DMS153 treated with DMSO at 0.1 percent for 48 hours (cell line): ENCODE measurements around the gene TMEM201.

Experiments
- DNase-seq: peaks from one replicate; lab custom pipeline; 2025; ENCODE audit not compliant: unreplicated experiment; lab: John Stamatoyannopoulos, UW

TMEM201 gene

GRCh38 chr1:9599741-9600140 is 11.0 kb downstream of the TMEM201 start:
- DNase-seq, result no peak

GRCh38 chr1:9600861-9601834 is 12.4 kb downstream of the TMEM201 start:
- no peak for DNase-seq

DNA sequence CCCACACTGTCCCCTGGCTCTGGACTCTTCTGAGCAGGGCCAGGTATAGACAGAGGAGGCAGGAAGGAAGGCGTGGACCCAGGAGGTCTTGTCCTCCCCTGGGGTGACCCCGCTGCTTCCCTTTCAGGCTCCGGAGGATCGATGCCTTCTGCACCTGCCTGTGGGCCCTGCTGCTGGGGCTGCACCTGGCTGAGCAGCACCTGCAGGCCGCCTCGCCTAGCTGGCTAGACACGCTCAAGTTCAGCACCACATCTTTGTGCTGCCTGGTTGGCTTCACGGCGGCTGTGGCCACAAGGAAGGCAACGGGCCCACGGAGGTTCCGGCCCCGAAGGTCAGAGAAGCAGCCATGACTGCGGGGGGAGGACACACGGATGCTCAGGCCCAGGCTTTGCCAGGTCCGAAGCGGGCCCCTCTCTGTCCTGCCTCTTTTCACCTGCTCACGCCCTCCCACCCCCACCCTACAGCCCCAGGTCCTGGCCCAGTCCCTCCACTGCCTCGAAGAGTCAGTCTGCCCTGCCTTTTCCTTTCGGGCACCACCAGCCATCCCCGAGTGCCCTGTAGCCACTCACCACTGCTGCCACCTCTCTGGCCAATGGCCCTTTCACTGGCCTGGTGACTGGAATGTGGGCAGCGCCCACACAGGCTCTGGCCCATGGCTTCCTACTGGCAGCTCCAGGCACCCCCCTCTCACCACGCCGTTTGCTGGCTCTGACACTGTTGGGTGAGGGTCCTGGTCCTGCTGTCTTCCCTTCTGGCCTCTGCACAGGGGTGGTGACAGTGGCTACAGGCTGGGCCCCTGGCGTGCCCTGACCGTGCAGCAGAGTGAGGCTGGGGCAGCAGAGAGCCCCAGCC is 13.5 kb downstream of the TMEM201 start:
- no peak for DNase-seq

- no peak for DNase-seq
Observed at GRCh38 chr1:9602794-9603167, 14.1 kb downstream of the TMEM201 start.

DNA sequence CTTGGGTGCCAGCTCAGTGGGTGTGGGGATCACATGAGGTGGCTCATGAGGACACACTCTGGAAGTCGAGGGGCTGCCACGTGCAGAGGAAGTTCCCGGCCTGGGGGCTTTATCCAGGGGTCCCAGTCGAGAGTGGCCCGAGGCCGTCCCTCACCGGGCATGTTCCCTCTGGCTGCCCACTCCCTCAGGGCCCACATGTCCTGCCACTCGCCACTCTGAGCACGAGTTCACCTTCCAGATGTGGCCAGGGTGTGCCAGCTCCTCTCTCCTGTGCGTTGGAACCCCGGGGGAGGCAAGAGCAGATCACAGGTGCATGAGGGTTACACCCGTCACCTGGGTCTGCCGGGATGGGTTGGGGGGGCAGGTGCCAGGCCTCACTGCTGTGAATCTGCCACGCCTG is 14.6 kb downstream of the TMEM201 start:
- DNase-seq, result no peak

- no peak for DNase-seq
Observed at GRCh38 chr1:9603766-9604753, 15.3 kb downstream of the TMEM201 start.

DNA sequence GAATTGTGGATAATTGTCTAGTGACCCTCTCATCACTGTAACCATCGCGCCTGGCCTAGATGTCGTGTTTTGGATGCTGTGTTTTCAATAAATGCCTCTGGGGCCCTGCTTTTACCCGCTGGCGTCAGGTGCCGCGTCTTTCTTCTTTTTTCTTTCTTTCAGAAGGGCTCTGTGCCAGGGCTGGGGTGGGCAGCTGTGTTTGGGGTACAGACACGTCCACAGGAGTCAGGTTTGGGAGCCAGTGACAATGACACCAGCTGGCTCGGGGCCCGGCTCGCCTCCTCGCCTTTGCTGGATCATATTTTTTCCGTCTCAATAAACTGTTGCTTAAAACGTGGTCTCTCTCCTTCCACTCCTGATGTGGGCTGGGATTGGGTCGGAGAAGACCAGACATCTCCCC is 16.1 kb downstream of the TMEM201 start:
- DNase-seq, result no peak

- no peak for DNase-seq
Observed at GRCh38 chr1:9605946-9606455, 17.3 kb downstream of the TMEM201 start.

DNA sequence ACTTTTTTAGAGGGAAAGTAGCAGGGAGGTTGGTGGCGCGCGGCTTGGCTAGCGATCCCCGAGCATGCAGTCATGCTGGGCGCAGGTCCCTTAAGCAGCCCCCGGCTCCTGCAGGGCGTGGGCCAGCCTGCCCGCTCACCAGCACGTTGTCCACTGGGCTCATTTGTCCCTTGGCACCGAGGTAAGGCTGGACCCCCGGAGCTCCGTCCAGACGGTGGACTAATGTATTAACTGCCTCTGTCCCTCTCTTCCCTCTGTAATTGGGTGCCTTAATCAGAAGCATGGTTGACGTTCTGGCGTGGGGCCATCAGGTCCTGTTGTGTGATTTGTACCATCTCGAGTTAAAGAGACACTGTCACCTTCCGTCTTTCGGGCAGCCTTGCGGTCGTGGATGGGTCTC is 17.7 kb downstream of the TMEM201 start:
- no peak for DNase-seq

DNA sequence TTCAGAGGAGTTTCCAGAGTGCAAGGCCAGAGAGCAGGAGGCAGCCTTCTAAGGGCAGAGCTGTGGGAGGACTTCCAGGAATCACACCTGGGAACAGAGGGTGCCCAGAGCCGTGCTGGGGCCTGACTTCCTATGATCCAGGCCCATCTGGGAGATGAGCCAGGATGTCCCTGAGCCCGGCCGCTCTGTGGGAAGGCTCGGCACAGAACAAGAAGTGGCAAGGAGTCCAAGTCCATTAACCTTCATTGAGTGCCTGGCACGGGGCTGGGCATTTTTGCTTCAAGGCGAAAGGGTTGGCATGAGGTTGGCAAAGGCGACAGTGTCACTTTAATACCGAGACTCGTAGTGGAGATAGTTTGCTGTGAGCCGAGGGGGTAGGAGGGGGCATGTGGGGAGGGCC is 18.2 kb downstream of the TMEM201 start:
- DNase-seq, result no peak

DNA sequence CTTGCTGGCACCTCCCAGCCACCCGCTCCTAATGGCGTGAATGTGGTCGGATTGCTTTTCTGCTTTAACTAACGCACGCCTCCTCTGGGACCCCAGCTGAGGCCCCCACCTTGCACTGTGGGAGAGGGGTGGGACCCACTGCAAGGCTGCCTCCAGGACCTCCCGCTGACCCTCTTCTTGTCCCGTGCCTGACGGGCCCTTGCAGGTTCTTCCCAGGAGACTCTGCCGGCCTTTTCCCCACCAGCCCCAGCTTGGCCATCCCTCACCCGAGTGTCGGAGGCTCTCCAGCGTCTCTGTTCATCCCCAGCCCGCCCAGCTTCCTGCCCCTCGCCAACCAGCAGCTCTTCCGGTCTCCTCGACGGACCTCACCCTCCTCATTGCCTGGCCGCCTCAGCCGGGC is 18.6 kb downstream of the TMEM201 start:
- DNase-seq, result no peak

DNA sequence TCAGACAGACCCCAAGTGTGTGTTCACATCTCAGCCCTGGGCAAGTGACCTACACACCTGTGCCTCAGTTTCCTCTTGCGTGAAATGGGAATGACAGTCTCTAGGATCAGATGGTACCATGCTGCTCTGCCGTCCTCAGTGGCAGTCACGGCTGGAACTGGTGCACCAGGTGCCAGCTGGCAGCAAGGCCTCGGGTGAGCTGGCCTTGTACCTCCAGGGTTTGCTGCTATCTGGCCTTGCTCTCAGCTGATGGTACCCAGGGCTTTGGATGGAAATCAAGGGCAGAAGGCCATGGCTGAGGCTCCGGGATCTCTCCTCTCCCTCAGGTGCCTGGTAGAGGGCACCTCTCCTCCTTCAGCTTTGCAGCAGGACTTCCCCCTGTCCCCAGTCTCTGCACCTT is 21.3 kb downstream of the TMEM201 start:
- DNase-seq, result no peak

DNA sequence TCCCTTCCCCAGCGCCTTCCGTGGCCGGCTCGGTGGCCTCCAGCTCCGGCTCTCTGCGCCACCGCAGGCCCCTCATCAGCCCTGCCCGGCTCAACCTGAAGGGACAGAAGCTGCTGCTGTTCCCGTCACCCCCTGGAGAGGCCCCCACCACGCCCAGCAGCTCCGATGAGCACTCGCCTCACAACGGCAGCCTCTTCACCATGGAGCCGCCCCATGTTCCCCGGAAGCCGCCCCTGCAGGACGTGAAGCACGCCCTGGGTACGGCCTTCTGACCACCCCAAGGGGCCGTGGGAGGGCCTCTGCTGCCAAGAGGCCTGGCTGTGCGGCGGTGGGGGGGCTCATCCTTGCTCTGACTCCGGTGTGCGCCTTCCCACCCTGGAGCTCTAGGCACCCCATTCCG is 21.8 kb downstream of the TMEM201 start:
- no peak for DNase-seq

DNA sequence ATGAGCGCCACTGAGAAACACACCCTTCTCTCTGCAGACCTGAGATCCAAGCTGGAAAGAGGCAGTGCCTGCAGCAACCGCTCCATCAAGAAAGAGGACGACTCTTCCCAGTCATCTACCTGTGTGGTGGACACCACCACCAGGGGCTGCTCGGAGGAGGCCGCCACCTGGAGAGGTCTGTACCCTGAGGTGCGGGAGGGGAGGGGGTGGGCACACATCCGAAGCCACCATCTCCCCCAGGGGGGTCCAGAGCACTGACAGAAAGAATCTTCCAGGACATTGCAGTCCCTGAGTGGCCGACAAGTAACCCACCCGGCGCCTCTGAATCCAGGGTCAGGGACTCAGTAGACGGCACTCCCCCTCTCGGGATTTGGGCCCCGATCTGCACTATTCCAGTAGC is 23.0 kb downstream of the TMEM201 start:
- DNase-seq, result no peak

GRCh38 chr1:9612162-9612845 is 23.6 kb downstream of the TMEM201 start:
- DNase-seq, result no peak

GRCh38 chr1:9612871-9613624 is 24.3 kb downstream of the TMEM201 start:
- no peak for DNase-seq

DNA sequence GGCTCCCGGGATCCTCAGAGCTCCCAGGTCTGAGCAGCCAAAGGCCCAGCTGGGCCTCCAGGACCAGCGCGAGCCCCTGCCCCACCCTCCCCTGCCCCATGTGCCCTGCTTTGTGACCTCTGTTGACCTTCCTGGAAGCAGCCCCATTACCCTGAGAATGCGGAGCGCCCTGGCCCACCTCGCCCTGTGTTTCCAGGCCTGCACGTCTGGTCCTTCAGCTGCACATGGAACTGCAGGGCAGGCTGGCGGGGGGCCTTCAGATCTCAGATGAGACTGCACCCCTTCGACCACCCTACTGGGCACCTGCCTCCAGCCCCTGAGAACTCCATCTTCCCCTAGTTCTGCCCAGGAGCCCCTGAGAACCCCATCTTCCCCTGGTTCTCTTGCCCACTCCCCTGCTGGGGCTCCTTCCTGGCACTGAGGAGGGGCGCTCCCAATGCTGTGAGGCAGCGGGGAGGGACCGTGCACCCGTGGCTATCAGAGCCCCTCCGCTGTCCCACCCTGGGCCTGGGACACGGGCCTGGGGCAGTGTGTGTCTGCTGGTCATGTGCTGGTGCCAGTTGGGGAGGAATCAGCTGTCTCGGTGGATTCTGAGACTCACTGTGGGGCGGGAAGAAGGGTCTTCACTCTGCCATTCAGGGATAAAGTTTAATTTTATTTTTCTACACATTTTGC is 25.1 kb downstream of the TMEM201 start:
- DNase-seq, result no peak

GRCh38 chr1:9615316-9616063 is 26.8 kb downstream of the TMEM201 start:
- DNase-seq, result peak; percentile 2
